GM18907 (cell line): Measurements from ENCODE around the gene INPP5A.
"Not testable (repeated sequence)": the region's sequence is repeated elsewhere in the genome, so short reads cannot be mapped to it uniquely, and the experiment has no call there.

Experiments used
- ATAC-seq: cut with Tn5 transposase; IDR thresholded peaks from one replicate; pipeline ENCODE4 v1.9.1; 2021; ENCODE audit warnings: mild to moderate bottlenecking, moderate library complexity; ENCODE audit not compliant: unreplicated experiment

INPP5A gene

DNA sequence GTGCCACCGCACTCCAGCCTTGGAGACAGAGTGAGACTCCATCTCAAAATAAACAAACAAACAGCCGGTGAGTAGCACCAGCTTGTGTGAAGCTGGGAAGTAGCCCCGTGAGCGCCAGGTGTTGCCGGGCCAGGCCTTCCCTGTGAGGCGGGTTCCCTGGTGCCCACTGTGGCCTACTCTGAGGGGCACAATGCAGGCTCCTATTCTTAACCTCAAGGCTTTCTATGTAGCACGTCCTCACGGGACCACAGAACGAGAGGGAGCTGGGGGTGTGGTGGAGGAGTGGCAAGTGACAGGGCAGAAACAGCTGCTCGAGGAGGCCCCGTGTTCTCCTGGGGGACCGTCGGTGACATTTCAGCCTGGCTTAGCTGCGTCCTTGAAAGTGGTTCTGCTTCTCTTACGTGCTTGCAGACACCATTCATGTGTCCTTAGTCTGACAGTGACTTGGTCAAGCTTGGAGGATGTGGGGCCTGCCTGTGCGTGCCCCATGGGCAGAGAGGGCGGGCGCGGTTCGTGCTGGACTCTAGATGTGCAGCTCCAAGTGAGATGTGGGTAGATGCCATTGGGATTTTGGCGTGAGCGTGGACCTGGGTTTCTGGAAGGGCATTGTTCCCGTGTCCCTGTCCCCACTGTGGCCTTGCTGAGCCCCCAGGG lies 131.7 kb downstream of the INPP5A start:
- no peak for ATAC-seq

GRCh38 chr10:132670546-132671227 lies 133.1 kb downstream of the INPP5A start:
- no peak for ATAC-seq

DNA sequence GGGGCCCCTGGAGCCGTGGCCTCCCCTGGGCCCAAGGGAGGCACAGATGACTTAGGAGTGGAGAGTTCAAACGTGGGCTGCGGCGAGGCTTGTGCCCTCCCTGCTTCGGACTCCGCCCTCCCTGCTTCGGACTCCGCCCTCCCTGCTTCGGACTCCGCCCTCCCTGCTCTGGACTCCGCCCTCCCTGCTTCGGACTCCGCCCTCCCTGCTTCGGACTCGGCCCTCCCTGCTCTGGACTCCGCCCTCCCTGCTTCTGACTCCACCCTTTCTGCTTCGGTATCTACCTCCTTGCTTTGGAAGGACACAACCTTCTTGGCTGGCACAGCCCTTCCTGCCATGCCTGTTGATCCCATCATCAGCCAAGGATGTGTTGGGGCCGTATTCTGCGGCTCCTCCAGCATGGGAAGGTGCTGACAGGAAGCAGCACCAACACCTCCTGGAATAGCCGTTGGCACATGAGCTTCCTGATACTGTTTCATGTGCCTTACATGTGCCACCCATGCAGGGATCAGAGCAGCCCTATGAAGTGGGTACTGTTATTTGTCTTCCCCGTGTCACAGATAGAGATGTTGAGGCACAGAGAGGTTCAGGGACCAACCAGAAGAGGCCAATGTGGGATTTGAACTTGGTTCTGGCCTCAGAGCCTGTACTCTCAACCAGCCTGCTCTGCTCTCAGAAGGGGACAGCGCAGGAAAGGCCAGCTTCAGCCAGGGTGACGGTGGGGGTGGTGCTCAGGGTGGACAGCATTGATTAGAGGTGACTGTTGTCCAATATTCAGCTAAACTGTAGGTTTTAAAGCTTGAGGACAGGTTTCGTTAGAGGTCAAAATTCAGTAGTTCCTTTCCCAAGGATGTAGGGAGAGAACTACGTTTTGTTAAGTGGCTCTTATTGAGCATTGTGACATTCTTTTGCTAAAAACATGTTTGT lies 133.9 kb downstream of the INPP5A start:
- no peak for ATAC-seq

- not testable (repeated sequence) for ATAC-seq
Observed at GRCh38 chr10:132673746-132674145, 136.2 kb downstream of the INPP5A start.

GRCh38 chr10:132674311-132674710 lies 136.7 kb downstream of the INPP5A start:
- ATAC-seq = no peak

- ATAC-seq = no peak
Observed at GRCh38 chr10:132675031-132675740, 137.6 kb downstream of the INPP5A start.

DNA sequence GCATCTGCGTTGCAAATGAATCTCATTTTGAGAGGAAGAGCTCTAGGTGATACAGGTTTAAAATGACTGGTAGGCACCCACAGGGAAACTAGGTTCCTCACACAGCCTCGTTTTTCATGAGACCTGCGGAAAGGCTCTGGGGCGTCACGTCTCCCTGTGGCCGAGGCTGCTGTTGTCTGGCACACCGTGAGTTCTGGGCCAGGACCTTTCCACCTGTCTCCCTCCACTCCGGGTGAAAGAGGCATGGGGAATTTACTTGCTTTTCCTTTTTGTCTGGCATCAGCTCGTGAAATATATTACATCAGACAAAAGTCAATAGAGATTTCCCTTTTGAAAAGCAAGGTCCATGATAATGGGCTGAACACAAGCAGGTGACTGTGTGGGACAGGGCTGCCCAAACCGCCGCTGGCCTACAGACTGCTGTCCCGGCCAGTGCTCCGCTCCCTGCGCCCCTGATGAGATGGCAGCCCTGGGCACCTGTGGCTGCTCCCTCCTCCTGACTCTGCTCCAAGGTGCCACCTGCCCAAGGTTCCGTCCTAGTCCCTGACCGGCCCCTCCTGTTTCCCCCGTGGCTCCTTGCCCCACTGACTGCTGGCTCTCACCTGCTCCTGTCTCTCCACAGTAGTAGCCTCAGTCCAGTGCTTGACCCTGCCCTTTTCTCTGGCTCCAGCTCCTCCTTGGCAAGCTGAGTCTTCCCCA lies 138.8 kb downstream of the INPP5A start:
- no peak for ATAC-seq

DNA sequence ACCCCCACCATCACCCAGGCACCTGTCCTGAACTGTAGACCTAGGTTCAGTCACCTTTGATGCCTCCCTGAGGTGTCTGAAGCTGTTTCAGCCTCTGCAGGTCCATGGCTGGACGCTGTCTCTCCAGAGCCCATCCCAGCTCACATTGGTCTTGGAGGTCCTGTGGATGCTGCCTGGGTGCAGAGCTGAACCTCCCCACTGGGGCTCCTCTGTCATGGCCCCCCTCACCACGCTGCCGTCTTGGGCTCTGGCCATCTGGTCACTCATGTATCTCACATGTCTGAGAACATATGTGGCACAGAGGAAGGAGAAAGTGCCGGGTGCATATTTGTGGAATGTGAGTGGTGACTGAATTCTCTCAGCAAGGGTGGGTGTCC lies 139.5 kb downstream of the INPP5A start:
- ATAC-seq = no peak

- no peak for ATAC-seq
Observed at GRCh38 chr10:132677473-132678227, 140.1 kb downstream of the INPP5A start.

- no peak for ATAC-seq
Observed at GRCh38 chr10:132678436-132679216, 141.0 kb downstream of the INPP5A start.

DNA sequence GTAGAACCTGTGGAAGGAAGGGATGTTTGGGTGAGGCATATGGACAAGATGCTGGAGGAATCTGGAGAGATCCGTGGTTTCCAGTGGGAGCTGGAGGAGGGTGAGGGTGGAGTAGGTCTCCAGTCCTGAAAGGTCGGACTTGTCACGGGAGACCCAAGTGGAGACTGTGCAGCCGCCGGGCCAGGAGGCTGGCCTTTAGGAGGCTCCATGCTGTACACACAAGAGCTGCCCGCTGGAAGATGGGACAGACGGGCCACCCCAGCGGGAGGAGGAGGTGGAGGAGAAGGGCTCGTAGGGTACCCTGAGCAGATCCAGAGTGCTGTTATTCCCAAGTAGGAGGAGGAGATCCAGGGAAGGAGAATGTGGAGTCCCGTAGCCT lies 141.6 kb downstream of the INPP5A start:
- ATAC-seq = no peak

DNA sequence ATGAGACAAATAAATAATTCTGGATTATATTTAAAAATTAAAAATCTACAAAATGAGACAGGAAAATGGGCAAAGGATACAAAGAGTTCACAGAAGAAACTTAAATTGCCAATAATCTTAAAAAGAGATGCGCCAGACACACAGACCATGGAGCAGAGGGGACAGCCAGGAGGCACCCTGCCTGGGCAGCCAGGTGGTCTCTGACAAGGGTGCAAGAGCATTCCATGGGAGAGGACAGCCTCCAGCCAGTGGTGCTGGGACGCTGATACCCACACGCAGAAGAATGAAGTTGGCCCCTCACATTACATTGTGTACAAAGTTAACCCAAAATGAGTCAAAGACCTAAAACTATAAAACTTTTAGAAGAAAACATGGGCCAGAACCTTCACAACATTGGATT lies 142.1 kb downstream of the INPP5A start:
- no peak for ATAC-seq

- not testable (repeated sequence) for ATAC-seq
Observed at GRCh38 chr10:132680741-132681140, 143.2 kb downstream of the INPP5A start.

- ATAC-seq = no peak
Observed at GRCh38 chr10:132681858-132682755, 144.5 kb downstream of the INPP5A start.

DNA sequence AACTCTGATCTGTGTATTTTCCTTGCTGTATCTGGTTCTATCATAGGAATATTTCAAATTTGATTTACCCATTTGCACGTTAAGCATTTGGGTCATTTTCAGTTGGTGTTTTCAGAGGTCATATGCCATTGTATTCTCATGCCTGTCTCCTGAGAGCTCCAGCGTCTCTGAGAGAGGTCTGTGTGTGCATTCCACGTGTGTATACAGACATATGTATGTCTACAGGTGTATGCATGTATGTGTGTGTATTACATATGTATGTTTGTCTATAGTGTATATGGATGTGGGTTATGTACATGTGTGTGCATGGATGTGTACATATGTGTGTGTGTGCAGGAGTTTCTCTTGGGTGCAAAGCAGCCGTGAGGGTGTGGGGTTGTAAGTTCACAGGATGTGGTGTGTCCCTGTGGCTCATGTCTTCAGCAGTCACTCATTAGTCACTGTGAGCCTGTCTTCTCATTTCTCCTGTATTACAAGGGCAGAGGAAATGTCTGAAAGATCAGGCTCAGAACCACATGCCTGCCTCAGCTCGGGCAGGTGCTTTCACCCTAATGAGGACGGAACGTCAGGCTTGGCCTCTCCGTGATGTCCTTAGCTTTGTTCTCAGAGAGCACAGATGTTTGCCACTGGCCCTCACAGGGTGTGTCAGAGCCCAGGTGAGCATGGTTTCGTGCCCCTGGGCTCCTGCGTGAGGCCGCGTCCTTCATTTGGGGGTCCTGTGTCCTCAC lies 146.7 kb downstream of the INPP5A start:
- peak; percentile 89 for ATAC-seq

DNA sequence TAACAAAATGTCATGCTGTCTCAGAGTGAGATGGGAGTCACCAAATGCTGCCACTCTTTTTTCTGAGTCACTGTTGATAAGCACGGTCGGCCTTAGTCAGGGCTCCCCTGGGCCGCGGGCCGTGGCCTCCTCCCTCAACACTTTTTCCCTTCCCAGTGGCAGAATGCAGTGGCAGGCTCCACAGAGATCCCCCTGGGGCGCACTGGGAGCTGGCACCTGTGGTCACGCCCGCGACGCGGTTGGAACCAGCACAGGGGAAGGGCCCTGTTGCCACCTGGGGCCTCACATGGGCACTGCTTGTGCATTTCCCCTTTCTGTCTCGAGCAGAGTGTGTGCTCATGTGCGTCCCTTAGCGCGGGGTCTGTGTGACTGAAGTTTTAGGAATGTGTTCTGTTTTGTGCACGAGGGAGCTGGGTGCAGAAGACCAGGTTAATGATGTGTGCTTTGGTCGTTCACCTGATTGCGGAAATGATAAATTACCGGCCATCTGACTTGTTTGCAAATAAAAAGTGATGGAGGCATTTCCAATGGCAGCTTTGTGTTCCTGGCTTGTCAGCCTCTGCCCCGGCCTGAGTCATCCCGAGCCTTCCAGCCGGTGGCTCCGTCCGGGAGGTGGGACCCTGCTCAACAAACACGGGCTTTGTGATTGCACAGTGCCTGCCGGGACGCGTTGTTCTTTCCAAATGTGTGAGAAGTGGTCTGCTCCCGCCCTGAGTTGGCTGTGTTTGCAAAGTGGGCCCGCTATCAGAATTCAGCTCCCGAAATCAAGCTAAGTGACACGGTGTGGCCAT lies 147.7 kb downstream of the INPP5A start:
- ATAC-seq = no peak
